Upper lobe of left lung (tissue), 4 donors: ENCODE results near the gene MLXIPL.

ENCODE experiments used
- CTCF ChIP-seq, 6 experiments: fragments of 450-650 bp in 4 of 6; fragments of 200-600 bp in 2 of 6; sonication (generic) in 2 of 6; IDR thresholded peaks; one replicate each; pipeline ENCODE4 v1.5.1; 2016 to 2019; ENCODE audit warnings: antibody characterized with exemption in 6 of 6
- EP300 ChIP-seq, 4 donors: sonication (generic); formaldehyde crosslinking; IDR thresholded peaks; one replicate each; pipeline ENCODE4 v1.5.1; 2017; ENCODE audit warnings: antibody characterized with exemption in 4 of 4, control low read depth in 2 of 4
- POLR2A ChIP-seq, 4 donors: fragments of 450-650 bp; IDR thresholded peaks; one replicate each; pipeline ENCODE4 v1.5.1; 2016 to 2017; ENCODE audit warnings: antibody characterized with exemption in 4 of 4, mild to moderate bottlenecking in 2 of 4
- POLR2AphosphoS5 ChIP-seq, 2 donors: sonication (generic); formaldehyde crosslinking; IDR thresholded peaks; one replicate each; pipeline ENCODE4 v1.5.1; 2017; ENCODE audit warnings: antibody characterized with exemption in 2 of 2

- TF ChIP-seq CTCF (IDR thresholded peaks at IDR 0.05), result no peak
- TF ChIP-seq POLR2A (IDR thresholded peaks at IDR 0.05), result no peak
- no peak for TF ChIP-seq EP300 (IDR thresholded peaks at IDR 0.05)
- TF ChIP-seq POLR2AphosphoS5 (IDR thresholded peaks at IDR 0.05), result no peak
These were observed 30.9 kb downstream of the MLXIPL start for GRCh38 chr7:73593207-73594045.
